ENCODE data around the gene PAK4. TPM values are rescaled to one million over a fixed set of nuclear protein-coding genes. Genes with fewer than 3 reads are reported as not detected.

PAK4 gene
- 10 to 100 TPM; 16.3 to 17.8 TPM for total RNA-seq

DNA sequence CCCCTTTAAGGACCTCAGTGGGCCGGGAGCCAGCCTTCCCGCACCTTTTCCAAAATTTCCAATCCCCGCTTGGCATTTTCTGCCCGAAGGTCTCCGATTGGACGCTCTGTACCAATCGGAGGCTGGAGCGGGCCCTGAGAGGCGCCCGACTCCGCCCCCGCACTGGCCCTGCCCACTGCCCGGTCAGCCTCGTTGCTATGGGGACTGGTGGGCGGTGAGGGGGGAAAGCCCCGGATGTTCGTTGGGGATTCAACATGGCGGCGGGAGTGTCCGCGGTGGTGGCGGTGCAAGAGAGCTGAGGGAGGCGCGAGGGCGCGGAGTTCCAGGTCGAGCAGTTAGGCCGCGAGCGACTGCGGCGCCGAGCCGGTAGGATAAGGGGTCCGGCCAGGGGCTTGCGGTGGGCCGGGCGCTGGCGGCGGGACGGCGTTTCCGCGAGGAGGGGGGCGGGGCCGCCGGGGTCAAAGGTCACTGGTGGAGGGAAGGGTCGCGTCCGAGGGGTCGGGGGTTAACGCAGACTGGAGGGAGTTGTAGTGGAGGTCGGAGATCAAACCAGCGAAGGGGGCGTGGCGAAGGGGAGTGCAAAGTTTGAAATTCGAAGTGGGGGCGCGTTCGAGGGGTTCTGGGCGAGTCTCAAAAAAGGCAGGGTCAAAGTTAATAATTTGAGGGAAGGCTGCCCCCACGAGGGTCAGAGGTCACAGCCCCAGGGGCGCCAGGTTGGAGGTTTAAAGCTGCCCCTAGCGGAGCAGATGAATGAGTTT is at the start of gene PAK4:
Gene PAK4 (plus strand): TSS at position 233 of the 758 bp plus-strand sequence. CDS start 43,768 bp downstream, outside the sequence.
- DNase-seq, result peak; percentile 99
- Mint-ChIP-seq H3K27ac (peak within 1 kb of the TSS; percentile 91), H3K27me3 (no peaks in the 10 kb centered on the region), H3K9me3 (no peaks in the 10 kb centered on the region), H3K4me3 (peak within 1 kb of the TSS; percentile 87), H3K36me3 (no peaks in the 10 kb centered on the region), H3K4me1 (ENCODE audit: low read depth) (peaks cover 34% of the 10 kb centered on the region)
- intact Hi-C loops (cut with micrococcal nuclease), result loop anchor here (1.0 to 10.0 kb wide), 4 partner anchors 151 to 417 kb away; partner anchors contain the start of genes EID2, FBXO17, PLEKHG2 and SAMD4B
- ChIA-PET POLR2A (interaction anchor here (0.6 to 1.7 kb wide), 2 partner anchors 78 to 209 kb away, joined by 3 read pairs; partner anchors contain the start of gene SYCN), CTCF (interaction anchor here (0.9 to 1.9 kb wide), 4 partner anchors 196 to 286 kb away, joined by 3 to 5 read pairs (median 4); partner anchors contain the start of genes MED29, MRPS12, SAMD4B and SARS2)

DNA sequence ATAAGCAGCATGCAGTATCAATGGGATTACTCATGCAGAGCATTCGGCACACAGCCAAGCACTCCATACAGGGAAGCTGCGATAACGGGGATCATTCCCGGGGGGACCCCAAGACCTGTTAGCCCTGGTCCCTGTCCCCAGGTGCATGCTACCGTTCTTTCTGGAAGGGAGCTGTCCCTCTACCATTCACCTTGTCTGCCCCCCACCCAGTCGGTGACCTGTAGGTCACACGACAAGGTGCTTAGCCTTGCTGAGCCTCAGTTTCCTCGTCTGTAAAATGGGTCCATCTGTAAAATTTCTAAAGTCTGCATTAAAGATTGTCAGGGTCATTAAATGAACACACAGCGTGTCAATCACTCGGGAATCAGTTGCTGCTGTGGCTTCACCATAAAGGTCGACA is 48.3 kb upstream of the PAK4 start:
- intact Hi-C loops (cut with micrococcal nuclease), result no loop called here
- Mint-ChIP-seq H3K27me3 (peaks cover 10% of the 10 kb centered on the region), H3K27ac (no peak overlapping the region), H3K4me3 (no peak overlapping the region), H3K9me3 (no peaks in the 10 kb centered on the region), H3K36me3 (no peaks in the 10 kb centered on the region), H3K4me1 (ENCODE audit: low read depth) (peaks cover 15% of the 10 kb centered on the region)
- ChIA-PET POLR2A (no interaction called here), CTCF (interaction anchor here (1.1 kb wide), 1 partner anchor 115 kb away, joined by 3 read pairs; no protein-coding TSS in a partner anchor)
- DNase-seq, result no peak

DNA sequence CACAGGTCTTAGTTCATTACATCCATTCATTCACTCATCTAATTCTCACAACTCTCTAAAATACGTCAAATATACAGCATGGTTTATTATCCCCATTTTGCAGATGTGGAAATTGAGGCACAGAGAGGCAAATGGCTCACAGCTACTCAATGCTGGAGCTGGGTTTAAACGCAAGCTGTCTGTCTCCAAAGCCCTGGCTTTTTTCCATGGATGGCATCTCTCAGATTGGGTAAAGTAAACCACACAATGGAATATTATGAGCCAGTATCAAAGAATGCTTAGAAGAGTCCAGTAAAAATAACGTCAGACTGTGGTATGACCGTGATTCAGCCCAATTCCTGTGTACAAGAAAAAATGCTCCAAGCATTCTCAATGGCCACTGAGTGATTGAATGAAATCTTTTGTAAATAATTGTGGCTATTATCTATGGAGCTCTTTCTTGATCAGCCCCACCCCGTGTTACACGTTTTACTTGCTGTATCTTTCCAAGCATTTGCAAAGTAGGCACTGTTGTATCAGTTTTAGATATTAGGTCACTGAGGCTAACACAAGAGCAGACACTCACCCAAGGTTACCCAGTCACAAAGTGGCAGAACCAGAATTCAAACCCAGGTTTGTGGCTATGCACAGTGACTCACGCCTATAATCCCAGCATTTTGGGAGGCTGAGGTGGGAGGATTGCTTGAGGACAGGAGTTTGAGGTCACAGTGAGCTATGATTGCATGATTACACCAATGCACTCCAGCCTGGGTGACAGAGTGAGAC is 47.0 kb upstream of the PAK4 start:
- H3K36me3 Mint-ChIP-seq, result no peaks in the 10 kb centered on the region
- POLR2A ChIA-PET, result no interaction called here
- H3K9me3 Mint-ChIP-seq, result no peaks in the 10 kb centered on the region
- H3K27ac Mint-ChIP-seq, result no peak overlapping the region
- H3K27me3 Mint-ChIP-seq, result peaks cover 22% of the 10 kb centered on the region
- CTCF ChIA-PET, result interaction anchor here (1.1 kb wide), 1 partner anchor 116 kb away, joined by 3 read pairs; no protein-coding TSS in a partner anchor
- DNase-seq, result no peak
- no peak overlapping the region for H3K4me3 Mint-ChIP-seq
- intact Hi-C loops (cut with micrococcal nuclease), result no loop called here
- H3K4me1 Mint-ChIP-seq (ENCODE audit: low read depth), result peaks cover 18% of the 10 kb centered on the region

DNA sequence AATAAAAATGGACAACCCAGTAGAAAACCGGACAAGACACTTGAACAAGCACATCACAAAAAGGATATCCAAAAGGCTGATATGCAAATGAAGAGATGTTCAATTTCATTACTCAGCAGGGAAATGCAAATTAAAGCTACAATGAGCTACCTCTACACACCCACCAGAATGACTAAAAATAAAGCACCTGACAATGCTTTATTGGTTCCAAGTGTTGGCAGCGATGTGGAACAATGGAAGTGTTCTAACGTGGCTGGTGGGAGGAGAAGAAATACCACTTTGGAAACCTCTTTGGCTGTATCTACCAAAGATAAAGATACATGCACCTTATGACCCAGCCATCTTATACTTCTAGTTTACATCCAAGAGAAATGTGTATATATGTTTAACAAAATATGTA is 45.2 kb upstream of the PAK4 start:
- ChIA-PET CTCF (interaction anchor here (1.6 kb wide), 1 partner anchor 29 kb away, joined by 4 read pairs; no protein-coding TSS in a partner anchor), POLR2A (no interaction called here)
- DNase-seq, result no peak
- Mint-ChIP-seq H3K9me3 (no peaks in the 10 kb centered on the region), H3K36me3 (no peaks in the 10 kb centered on the region), H3K4me3 (no peak overlapping the region), H3K27me3 (peaks cover 32% of the 10 kb centered on the region), H3K27ac (no peak overlapping the region), H3K4me1 (ENCODE audit: low read depth) (peaks cover 11% of the 10 kb centered on the region)
- intact Hi-C loops (cut with micrococcal nuclease), result no loop called here

DNA sequence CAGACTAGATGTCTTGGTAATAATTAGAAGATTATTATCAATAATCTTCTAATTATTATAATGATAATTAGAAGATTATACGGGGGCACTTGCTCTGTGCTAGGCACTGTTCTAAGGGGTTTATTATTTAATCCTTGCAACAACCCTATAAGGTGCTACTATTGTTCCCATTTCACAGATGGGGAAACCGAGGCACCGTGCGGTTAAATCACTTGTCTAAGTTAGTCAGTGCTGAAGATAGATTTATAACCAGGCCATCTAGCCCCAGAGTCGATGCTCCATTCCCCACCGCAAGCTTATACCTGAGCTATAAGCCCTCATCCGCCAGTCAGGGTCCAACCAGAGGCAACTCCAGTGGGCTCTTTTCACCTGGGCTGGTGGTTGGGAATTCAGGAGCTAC is 43.4 kb upstream of the PAK4 start:
- Mint-ChIP-seq H3K9me3 (no peaks in the 10 kb centered on the region), H3K4me1 (ENCODE audit: low read depth) (peaks cover 11% of the 10 kb centered on the region), H3K27me3 (peaks cover 32% of the 10 kb centered on the region), H3K27ac (no peak overlapping the region), H3K4me3 (no peak overlapping the region), H3K36me3 (no peaks in the 10 kb centered on the region)
- intact Hi-C loops (cut with micrococcal nuclease), result no loop called here
- DNase-seq, result no peak
- ChIA-PET POLR2A (no interaction called here), CTCF (interaction anchor here (1.0 kb wide), 1 partner anchor 120 kb away, joined by 4 read pairs; no protein-coding TSS in a partner anchor)

DNA sequence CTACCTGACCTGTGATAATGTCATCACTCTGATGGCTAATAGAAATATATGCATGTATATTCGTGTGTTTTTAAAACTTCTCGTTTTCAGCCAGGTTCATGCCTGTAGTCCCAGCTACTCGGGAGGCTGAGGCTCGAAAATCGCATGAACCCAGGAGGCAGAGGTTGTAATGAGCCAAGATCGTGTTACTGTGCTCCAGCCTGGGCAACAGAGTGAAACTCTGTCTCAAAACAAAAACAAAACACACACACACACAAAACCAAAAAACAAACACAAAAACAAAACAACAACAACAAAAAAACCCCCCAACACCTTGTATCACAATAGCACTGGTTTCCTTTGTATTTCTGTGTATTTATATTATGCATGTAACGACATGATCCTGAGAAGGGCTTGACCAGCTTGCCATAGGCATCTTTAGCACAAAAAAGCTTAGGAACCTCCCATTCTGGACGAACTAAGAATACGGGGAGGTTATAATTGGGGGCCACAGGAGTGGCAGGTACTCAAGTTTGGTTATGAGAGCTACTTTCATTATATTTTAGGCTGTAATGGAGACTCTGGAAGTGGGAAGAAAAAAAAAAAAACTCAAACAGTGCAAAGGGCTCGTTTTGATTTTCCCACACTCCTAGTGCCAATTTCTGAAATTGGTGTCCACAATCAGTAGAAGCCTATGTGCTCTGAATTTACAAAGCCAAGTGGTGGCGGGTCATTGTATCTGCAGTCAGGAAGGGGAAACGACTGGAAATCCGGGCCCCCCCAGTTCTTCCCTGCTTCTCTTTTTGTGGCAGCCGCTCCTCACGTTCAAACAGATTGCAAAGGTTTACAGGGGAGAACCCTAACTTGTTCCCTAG is 42.6 kb upstream of the PAK4 start:
- POLR2A ChIA-PET, result interaction anchor here (0.5 kb wide), 1 partner anchor 300 kb away, joined by 3 read pairs; no protein-coding TSS in a partner anchor
- peak overlapping the region; percentile 62 for H3K4me3 Mint-ChIP-seq

DNA sequence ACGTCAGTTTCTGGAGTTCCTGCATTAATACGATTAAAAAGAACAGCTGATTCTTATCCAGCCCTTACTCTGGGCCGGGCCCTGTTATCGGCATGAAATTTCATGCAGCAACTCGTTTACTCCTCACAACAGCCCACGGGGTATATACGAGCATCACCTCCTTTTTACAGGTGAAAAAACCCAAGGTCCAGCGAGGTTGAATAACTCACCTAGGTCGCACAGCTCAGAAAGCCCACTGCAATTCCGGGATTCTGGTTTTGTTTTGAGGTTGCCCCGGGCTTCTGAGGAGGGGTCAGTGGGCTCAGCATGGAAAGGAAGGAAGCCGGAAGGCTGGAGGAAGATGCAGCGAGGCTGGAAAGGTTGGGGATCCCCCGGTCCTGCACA is 42.0 kb upstream of the PAK4 start:
- DNase-seq, result no peak
- peaks cover 11% of the 10 kb centered on the region for H3K4me1 Mint-ChIP-seq (ENCODE audit: low read depth)
- peak overlapping the region; percentile 62 for H3K4me3 Mint-ChIP-seq
- intact Hi-C loops (cut with micrococcal nuclease), result no loop called here
- H3K27me3 Mint-ChIP-seq, result peaks cover 30% of the 10 kb centered on the region
- no peak overlapping the region for H3K27ac Mint-ChIP-seq
- ChIA-PET CTCF (interaction anchor here (0.5 to 1.0 kb wide), 3 partner anchors 10 to 121 kb away, joined by 3 read pairs; no protein-coding TSS in a partner anchor), POLR2A (interaction anchor here (0.5 kb wide), 1 partner anchor 299 kb away, joined by 3 read pairs; no protein-coding TSS in a partner anchor)
- H3K36me3 Mint-ChIP-seq, result no peaks in the 10 kb centered on the region
- H3K9me3 Mint-ChIP-seq, result no peaks in the 10 kb centered on the region

More for the DNA sequence above, 42.6 kb upstream of the PAK4 start:
- H3K27ac Mint-ChIP-seq, result no peak overlapping the region
- intact Hi-C loops (cut with micrococcal nuclease), result no loop called here
- no peaks in the 10 kb centered on the region for H3K9me3 Mint-ChIP-seq
- no peaks in the 10 kb centered on the region for H3K36me3 Mint-ChIP-seq
- DNase-seq, result no peak
- peaks cover 30% of the 10 kb centered on the region for H3K27me3 Mint-ChIP-seq
- CTCF ChIA-PET, result interaction anchor here (0.5 to 1.0 kb wide), 4 partner anchors 10 to 121 kb away, joined by 3 to 4 read pairs (median 3); no protein-coding TSS in a partner anchor
- peaks cover 11% of the 10 kb centered on the region for H3K4me1 Mint-ChIP-seq (ENCODE audit: low read depth)

DNA sequence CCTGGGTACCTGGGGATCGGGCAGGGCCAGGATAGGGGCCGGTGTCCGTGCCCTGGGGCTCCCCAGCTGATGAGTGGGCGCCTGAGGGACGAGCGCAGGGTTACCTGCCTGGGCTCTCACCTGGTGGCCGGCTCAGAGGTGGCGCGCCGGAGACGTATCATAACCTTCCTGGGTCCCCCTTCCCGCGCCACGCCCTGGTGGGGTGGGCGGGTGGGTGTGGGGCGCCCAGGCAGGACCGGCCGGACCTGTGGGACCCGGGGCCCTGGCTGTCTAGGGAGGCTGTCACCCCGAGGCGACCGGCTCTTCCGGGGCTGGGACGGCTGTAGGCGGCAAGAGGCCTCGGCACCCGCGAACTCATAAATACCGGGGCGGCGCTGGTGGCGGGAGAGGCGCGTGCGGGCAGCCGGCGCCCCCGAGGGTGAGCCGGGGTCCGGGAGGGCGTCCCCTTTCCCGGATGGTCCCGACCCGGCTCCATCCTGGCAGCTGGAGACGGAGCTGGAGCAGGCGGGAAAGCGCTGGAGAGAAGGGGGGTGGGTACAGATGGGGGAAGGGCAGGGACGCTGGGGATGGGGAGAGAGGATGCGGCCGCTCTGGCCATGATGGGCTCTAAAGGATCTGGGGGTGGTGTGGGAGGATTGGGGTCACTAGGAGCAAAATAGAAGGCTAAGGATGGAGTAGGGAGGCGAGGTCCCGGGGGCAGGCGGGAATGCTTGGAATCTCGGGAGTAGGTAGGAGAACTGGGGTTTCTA is 41.4 kb upstream of the PAK4 start, which contains the start of gene ACP7:
Gene ACP7 (plus strand): TSS at position 386 of the 749 bp plus-strand sequence. CDS start 902 bp downstream, outside the sequence.
- H3K36me3 Mint-ChIP-seq, result no peaks in the 10 kb centered on the region
- no peak within 1 kb of the TSS for H3K27ac Mint-ChIP-seq
- DNase-seq, result peak; percentile 38
- POLR2A ChIA-PET, result no interaction called here
- H3K9me3 Mint-ChIP-seq, result no peaks in the 10 kb centered on the region
- intact Hi-C loops (cut with micrococcal nuclease), result no loop called here
- H3K4me1 Mint-ChIP-seq (ENCODE audit: low read depth), result peaks cover 11% of the 10 kb centered on the region
- H3K4me3 Mint-ChIP-seq, result peak within 1 kb of the TSS; percentile 62
- peaks cover 30% of the 10 kb centered on the region for H3K27me3 Mint-ChIP-seq
- CTCF ChIA-PET, result interaction anchor here (1.0 to 1.6 kb wide), 2 partner anchors 32 to 107 kb away, joined by 3 to 6 read pairs; no protein-coding TSS in a partner anchor

DNA sequence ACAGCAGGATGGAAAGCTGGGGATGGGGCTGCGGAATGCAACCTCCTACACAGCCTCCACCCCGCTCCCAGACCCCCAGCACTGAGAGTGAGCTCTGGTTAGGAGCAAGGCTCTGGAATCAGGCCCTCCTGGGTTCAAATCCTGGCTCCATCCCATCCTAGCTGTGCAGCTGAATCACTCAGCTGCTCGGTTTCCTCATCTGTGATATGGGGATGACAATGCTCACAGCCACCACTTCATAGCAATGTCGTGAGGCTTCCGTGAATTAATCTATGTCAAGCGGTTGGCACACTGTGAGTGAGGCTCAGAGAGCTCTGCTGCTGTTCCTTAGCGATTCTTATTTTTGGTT is 40.9 kb upstream of the PAK4 start:
- ChIA-PET POLR2A (no interaction called here), CTCF (interaction anchor here (1.6 kb wide), 1 partner anchor 33 kb away, joined by 6 read pairs; no protein-coding TSS in a partner anchor)
- no peak for DNase-seq
- Mint-ChIP-seq H3K27ac (no peak overlapping the region), H3K4me3 (peak overlapping the region; percentile 32), H3K4me1 (ENCODE audit: low read depth) (peaks cover 11% of the 10 kb centered on the region), H3K27me3 (peaks cover 30% of the 10 kb centered on the region), H3K9me3 (no peaks in the 10 kb centered on the region), H3K36me3 (no peaks in the 10 kb centered on the region)
- intact Hi-C loops (cut with micrococcal nuclease), result no loop called here

DNA sequence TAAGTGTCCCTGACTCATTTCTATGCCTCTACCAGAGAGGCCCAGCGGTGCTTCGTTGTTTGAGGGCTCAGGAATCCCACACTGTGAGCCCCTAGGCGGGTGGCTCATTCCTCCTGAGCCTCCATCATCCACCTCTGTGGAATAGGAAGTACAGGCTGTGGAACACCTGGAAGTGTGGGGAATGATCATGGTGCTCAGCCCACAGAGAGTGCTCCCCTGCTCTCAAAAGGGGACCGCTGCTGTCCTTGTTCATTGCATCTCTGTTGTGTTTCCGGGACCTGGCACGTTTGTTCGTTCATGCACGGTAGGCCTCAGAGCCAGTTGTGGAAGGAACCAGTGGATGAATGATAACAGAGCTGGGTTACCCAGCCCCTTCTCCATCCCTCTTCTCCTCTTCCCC is 40.2 kb upstream of the PAK4 start:
- CTCF ChIA-PET, result interaction anchor here (1.6 kb wide), 1 partner anchor 33 kb away, joined by 6 read pairs; no protein-coding TSS in a partner anchor
- Mint-ChIP-seq H3K9me3 (no peaks in the 10 kb centered on the region), H3K4me3 (no peak overlapping the region), H3K27ac (no peak overlapping the region), H3K27me3 (peaks cover 30% of the 10 kb centered on the region), H3K36me3 (no peaks in the 10 kb centered on the region), H3K4me1 (ENCODE audit: low read depth) (peaks cover 11% of the 10 kb centered on the region)
- POLR2A ChIA-PET, result no interaction called here
- intact Hi-C loops (cut with micrococcal nuclease), result no loop called here
- DNase-seq, result no peak

DNA sequence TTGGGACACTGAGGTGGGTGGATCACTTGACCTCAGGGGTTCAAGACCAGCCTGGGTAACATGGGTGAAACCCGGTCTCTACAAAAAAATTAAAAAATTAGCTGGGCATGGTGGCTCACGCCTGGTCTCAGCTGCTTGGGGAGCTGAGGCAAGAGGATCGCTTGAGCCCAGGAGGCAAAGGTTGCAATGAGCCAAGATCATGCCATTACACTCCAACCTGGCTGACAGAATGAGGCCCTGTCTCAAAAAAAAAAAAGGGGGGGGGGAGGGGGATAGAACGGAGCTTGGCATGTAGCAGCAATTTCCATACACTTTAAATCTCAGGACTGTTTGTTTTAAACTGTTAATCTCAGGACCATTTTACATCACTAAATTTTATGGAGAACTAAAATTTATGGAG is 39.2 kb upstream of the PAK4 start:
- ChIA-PET CTCF (interaction anchor here (0.7 kb wide), 1 partner anchor 102 kb away, joined by 3 read pairs; no protein-coding TSS in a partner anchor), POLR2A (no interaction called here)
- DNase-seq, result no peak
- Mint-ChIP-seq H3K36me3 (no peaks in the 10 kb centered on the region), H3K4me3 (no peak overlapping the region), H3K9me3 (no peaks in the 10 kb centered on the region), H3K27me3 (peaks cover 26% of the 10 kb centered on the region), H3K27ac (no peak overlapping the region), H3K4me1 (ENCODE audit: low read depth) (peaks cover 11% of the 10 kb centered on the region)
- intact Hi-C loops (cut with micrococcal nuclease), result no loop called here

Measured in activated CD4-positive, alpha-beta memory T cell treated with anti-CD3 and anti-CD28 coated beads for 36 hours (primary cell).